Limb (tissue), 2 donors: ENCODE measurements around the gene DYNC1I1.

ENCODE experiments used
- DNase-seq, 2 donors: peaks; one replicate each; pipeline ENCODE4 v3.0.0-alpha.2; 2016; ENCODE audit errors: extremely low spot score in 2 of 2

The DYNC1I1 gene

DNA sequence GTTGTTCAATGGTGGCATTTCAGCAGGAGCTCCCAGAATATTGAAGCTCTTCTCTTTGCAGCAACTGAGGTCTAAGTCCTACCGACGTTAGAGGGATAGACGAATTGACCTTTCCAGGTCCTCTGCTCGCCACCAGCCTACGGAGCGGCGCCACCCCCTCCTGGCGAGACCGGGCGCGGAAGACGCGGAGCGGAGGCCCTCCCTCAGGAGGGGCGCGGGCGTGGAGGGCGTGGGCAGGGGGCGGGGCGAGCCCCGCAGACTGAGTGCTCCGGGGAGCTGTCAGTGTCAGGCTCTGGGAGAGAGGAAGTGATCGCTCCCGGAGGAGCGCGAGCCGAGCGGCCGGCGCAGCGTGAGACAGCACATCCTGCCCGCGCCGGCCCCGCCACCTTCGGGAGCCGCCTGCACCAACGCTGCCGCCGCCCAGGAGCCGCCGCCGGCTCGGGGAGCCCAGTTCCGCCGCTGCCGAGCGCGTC lies at the start of gene DYNC1I1:
Gene DYNC1I1, plus strand, starts transcription at position 257 of the 473 bp plus-strand sequence. CDS start 32,176 bp downstream, outside the sequence.
- peak; percentile 38 to 79 for DNase-seq

DNA sequence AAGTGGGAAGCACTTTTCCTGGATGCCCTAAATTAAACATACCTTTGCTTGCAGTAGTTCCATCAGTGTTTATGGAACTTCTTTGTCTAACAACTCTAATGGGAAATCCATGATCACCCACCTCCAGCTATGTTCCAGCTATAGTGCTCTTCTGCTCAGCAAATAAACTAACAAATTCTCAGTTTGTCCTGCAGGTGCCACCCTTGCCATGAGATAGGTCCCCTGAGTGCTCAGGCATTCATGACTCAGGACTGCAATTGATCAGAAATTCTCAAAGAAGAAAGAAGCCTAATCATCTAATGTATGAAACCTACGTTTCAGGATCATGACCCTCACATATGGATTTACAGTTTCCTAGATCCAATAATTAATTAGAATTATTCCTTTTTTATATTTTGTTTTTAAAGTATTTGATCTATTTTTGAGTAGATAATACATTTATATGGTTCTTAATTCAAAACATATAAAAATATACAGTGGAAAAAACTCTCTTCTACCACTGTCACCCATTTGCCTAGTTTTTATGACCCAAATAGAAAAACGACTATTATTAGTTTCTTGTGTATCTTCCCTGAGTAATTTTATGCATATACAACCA lies 48.7 kb upstream of the DYNC1I1 start:
- peak; percentile 24 to 52 for DNase-seq

DNA sequence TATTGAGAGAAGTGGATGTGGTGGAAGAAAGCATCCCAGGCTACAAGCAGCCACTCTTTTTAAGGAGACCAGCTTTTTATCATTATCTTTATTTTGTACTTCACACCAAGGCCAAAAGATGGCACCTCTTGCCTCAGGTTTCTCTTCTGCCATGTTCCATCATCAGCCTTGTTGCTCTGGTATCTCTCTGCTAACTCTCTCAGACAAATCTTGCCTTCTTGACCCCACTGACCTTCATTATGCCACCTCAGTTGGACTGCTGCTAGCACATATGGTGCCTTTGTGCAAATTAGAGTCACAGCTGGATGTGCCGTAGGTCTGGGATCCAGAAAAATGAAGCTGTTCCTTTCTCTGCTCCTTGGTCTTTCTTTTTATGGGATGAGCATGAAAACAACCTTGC lies 47.1 kb upstream of the DYNC1I1 start:
- no peak for DNase-seq

DNA sequence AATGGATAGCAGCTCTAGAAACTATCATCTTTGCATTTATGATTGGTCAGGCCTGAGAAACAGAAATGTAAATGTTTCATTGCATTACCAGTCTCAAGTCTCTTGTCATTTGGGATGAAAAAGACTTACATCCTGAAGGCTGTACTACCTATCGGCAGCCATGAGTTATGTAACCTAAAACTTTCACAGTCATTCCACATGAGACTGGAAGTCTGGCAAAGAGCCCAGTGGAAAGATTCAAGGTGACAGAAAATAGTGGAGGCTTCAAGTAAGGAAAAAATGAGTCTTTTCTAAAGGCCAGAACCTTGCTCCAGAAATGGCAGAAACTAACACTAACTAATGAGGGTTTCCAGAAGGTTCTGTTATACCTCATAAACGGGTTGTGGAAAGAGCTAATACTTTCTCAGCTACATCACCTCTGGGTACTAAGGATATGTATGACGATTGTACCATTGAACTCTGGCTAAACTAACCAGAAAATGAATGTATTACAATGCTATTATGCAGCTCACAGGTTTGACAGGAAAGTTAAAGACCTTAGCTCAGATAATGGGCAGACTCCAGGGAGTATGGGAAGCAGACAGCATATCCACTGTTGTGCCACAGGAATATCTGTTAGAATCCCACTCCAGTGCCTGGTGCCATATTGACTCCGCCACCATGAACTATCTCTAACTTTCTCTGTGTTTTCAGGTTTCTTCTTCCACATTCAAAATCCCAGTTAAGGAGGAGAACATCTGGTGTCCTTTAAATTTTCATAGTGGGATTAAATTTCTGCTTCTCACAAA lies 41.7 kb upstream of the DYNC1I1 start:
- DNase-seq: no peak

DNA sequence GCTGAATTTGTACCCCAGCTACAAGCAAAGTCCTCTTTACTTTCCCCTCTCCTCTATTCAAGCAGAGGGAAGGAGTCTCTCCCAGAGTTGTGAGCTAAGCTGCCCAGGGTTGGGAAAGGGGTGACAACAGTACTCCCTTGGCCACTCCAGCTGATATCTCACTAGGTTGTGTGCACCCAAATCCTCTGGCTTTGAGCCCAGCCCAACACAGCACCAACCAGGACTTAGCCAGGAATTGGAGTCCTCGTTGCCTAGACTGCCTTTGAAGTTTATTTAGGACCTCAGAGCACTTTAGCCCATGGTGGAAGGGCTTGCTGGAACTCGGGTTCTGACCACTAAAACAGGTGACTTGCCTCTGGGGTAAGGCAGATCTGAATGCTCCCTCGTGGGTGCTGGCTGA lies 35.7 kb upstream of the DYNC1I1 start:
- no peak for DNase-seq

DNA sequence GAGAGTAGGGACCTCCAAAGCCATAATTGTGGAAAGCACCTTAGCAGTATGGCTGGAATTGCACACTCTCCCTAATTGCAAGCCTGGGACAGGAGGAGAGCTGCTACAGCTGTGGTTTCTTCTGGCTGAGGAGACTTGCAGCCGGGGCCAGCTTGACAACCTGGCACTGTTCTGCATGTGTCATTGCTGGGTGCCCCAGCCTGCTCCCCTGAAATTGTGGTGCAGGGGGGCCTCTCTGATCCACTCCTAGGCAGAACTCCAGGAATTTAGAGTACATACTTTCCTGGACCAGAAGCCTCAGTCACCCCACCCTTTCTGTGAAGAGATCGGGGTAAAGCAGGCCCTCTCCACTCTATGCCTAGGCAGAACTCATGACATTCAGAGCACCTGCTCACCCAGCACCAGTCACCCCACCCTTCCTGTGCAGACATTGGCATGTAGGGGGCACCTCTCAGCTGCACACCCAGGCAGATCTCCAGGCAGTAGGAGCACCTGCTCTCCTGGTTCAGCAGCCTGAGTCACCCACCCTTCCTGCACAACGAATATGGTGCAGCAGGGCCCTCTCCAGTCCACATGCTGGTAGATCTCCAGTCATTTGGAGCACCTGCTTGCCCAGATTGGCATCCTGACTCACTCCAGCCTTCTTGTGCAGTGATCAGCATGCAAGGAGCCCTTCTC lies 34.4 kb upstream of the DYNC1I1 start:
- no peak for DNase-seq

DNA sequence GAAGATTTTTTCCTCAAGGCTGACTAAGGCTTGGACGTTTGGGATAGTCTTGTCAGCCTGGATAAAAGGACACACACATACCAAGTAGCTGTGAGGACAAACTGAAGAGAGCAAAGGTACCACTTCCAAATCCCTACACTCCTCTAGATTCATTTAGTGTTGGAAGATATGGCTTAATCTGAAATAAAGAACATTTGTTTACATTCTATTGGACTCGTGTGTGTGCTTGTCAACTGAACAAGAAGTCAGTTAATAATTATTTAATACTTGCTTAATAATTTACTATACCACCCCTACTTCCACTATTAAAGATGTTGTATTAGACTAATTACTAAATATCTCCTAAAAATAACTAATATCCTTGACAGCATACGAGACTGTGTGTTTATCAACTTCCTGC lies 23.3 kb upstream of the DYNC1I1 start:
- DNase-seq: no peak

DNA sequence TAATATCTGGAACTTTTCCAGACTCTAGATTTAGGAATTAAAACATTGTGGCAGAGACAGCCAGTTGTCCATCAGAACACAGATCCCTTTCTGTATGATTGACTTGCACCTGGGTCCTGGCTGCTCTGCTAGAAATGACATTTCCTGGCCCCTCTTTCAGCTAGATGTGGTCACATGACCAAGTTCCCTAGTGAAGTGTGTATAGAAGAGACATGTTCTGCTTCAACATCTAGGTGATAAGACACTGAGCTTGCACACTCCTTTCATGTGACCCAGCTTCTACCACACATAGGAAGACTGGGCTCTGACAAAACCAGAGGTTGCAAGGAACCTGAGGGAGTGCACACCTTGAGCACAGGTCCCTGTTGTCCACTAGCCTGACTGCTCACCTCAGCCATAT lies 22.8 kb upstream of the DYNC1I1 start:
- no peak for DNase-seq

DNA sequence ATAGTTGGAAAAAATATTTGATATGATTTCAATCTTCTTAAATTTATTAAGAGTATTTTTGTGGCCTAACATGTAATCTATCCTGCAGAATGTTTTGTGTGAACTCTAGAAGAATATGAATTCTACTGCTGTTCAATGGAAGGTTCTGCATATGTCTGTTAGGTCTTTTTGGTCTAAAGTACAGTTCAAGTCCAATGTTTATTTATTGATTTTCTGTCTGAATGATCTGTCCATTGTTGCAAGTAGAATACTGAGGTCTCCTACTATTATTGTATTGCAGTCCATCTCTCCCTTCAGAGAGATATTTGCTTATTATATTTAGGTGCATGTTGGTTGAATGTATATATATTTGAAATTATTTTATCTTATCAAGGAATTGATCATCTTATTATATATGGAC lies 18.9 kb upstream of the DYNC1I1 start:
- DNase-seq: no peak

DNA sequence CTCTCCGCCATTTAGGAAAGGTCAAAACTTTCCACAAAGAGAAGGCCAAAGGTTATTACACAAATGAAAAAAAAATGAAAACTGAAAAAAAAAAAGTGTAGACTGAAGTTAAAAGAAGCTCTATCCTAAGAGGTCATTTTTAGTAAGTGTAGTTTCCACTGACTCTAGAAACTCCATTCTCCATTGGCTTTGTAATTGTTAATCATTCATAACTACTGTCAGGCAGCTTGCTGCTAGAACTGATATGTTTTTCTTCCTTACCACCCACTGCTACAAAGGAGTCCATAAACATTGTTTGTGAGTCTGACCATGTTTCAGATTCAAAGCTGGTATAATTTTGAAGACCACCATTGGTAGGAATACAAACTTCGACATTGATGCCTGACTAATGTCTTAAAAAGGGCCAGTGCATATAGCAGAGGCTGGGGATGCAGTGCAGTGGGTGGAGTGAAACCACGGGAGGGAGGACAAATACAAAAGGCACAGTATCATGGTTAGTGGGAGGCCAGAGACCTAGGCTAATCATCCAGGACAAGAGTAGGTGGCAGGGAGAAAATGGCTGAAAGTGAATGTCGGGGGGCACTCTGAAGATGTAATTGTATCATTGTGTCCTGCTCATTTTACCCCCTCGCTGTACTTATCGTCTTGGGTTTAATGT lies 16.9 kb upstream of the DYNC1I1 start:
- no peak for DNase-seq

DNA sequence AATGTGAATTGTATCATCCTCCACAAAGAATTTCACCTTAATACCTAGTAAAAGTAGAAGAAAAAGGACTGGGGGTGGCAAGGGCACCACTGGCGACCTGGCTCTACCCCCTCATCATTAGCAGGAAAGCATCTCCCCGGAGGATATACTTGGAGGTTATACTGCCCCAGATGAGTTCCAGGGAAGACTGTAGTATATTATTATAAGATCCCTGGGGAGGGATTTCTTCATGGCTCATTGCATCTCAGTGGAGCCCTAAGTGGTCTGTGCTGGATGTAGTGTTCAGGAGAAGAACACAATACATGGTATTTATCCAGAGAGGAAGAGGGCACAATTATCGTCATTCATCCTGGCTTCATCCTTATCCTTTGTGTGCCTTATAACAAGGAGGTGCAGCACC lies 14.2 kb upstream of the DYNC1I1 start:
- DNase-seq: no peak

DNA sequence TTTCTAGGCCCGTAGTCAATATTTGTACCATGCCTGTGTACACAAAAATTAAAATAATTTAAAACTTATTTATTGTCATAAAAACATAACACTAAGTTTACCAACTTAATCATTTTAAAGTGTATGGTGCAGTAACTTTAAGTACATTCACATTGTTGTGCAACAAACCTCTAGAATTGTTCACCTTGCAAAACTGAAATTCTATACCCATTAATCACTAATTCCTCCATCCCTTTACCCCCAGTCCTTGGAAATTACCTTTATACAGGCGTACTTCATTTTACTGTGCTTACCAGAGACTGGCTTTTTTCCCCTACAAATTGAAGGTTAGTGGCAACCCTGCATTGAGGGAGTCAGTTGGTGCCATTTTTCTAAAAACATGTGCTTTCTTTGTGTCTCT lies 6.3 kb upstream of the DYNC1I1 start:
- DNase-seq: no peak

DNA sequence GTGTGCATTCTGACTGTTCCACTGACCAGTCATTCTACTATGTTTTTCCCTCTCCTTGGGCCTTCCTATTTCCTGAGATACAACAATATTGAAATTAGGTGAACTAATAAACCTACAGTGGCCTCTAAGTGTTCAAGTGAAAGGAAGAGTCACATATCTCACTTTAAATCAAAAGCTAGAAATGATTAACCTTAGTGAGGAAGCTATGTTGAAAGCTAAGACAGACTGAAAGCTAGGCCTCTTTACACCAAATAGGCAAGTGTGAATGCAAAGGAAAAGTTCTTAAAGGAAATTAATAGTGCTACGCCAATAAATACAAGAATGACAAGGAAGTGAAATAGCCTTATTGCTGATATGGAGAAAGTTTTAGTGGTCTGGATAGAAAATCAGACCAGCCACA lies 5.7 kb upstream of the DYNC1I1 start:
- no peak for DNase-seq

DNA sequence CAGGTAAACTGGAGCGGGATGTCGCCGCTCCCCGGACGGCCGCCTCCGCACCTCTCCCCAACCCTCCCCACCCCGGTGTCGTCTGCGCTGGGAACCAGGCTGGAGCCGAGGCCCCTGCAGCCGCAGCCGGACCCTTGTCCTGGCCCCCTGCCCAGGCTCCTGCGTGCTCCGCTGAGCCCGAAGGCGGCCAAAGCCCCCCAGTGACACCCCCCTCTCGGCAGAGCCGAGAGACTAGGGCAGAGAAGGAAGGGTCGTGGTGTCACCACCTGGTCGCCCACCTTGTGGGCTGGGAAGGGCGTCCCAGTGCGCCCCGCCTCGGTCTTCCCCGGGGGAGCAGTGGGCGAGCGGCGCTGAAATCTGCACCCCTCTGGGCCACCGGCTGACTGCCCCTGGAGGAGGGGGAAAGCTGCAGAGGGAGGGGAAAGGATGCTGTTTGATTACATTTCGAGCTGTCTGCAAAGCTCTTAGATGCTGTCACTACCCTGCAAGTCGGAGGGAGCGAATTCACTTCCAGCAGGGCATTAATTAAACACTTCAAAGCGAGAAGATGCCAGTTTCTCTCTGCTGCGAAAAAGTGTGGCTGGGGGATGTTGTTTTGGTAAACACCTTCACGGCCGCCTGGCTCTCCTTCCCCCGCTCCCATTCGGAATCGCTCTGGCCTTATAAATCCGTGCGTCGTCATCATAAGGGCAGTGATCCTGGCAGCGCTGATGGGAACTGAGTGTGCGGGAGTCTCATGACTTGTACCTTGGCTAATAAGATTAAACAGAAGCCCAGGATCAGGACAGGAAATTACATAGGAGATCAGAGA lies 622 bp downstream of the DYNC1I1 start:
- DNase-seq: no peak

DNA sequence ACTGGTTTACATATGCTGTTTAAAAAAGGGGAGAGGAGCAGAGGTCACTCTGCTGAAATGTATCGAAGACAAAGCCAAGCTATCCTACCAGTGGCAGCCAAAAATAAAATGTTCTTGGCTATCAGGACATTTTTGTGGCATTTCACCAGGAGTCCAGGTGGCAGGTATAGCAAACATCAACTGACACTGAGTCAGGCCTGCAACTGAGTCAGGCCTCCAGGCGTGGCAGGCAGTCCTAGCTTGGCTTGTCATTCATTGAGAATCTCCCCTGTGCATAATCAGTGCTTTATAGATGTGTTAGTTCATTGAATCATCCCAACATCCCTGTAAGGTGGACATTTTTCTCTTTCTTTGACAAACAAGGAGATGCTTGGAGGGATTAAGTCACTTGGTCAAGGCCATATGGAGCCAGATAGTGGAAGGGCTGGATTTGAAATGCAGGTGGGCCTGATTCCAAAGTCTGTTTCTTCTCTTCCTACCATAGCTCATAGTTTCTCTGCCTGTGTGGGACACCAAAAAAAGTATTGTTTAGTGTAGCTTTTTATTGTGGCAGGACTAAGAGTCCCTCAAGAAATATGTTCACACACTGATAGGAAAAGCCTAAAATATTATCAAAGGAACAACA lies 4.3 kb downstream of the DYNC1I1 start:
- no peak for DNase-seq

DNA sequence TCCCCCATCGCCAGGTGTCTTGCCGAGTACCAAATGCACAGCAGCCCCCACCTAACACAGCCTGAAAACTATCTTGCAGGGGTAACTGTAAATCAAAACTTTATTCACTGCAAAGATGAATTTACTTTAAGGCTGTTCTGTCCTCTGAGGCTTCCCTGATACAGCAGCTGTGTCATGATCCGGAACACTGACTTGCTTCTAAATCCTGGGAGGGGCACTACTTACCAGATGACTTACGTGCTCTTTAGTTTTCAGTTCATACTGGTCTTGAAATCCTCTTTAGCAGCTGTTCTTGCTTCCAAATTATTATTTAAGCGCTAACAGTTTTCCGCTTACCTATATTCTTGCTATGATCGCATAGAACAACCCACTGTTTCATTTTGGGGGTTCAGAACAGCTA lies 4.9 kb downstream of the DYNC1I1 start:
- peak in 1 of 2 donors; percentile 48 for DNase-seq

DNA sequence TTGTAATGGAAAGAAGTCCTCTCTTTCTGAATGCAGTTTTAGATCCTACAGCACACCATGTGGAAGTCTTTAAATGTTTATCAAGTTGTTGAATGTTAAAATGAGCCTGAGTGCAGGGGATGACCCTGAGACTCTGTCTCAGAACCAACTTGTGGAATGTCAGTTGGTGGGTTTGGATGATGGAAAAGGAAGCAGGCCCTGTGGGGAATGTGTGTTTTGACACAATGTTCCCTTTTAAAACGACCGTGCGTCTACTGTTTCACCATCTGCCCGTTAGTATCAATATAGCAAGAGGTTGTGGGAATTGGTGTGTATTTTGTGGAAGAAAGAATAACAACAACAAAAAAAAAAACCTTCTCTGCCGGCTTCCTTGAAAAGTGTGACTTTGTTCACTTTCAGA lies 8.3 kb downstream of the DYNC1I1 start:
- no peak for DNase-seq

DNA sequence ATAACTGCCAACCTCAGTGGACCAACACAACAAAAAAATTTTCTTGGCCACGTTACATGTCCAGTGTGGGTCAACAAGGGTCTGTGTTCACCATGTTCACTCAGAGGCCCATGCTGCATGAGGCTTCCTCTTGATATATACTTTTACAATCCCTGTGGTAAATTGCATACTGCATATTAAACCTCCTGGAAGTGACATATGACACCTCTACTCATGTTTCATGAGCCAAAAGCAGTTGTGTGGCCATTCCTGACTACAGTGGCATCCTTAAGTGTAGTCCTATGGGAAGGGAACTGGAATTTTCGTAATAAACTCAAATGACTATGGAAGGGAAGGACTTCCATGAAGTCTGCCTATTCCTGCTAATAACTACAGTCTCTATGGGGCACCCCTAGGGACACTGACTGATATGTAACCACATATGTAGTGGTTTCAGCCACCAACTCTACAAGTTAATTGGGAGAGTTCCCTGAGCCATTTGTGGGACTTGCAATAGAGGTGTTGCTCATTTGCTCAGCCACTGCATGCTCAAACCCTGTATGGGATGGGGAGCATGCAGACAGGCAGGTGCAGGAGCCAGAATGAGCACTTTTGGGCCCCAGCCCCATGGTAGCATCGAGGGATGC lies 9.7 kb downstream of the DYNC1I1 start:
- DNase-seq: no peak

DNA sequence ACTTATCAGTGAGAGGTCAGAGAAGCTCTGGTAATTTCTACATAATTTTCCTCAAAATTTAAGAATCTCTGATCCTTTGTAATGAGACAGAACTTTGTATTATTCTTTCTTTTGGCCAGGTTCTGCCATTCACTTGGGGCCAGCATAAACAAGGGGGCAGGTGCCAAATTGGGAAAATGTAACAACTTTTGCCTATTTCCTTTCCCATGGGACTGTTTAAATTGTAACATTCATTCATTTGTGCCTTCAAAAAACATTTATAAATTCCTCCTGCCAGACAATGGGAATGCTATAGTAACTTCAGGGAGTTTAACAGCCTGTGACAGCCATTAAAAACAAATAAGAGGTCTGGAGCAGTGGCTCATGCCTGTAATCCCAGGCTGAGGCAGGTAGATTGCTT lies 12.4 kb downstream of the DYNC1I1 start:
- no peak for DNase-seq

DNA sequence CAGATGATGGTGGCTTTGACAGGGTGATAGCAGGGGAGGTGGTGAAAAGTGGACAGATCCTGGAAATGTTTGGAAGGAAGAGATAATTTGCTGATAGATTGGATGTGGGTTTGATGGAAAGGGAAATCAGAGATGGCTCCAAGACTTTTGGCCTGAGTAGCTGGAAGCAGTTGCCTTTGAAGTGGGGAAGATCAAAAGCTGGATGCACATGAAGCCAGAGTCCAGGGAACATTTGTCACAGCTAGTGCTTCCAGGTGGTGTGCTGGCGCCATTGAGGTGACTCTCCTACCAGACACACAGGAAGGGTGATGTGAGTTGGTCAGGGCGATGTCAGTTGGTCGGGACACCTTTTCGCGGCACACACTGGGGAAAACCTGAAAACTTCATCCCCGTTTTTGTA lies 15.9 kb downstream of the DYNC1I1 start:
- DNase-seq: no peak
